Left cardiac atrium (tissue), 4 donors: Measurements from ENCODE around the gene CX3CL1. TPM values are rescaled to one million over a fixed set of nuclear protein-coding genes. Genes with fewer than 3 reads are reported as not detected.
A peak's percentile ranks its signal among the peaks of the same experiment; 100 is the strongest.

ENCODE experiments used
- ATAC-seq, 2 donors: fragments of 200-7000 bp; cut with Tn5 transposase; one replicate each; pipeline ENCODE4 v1.9.1; 2020; ENCODE audit warnings: mild to moderate bottlenecking in 2 of 2, moderate library complexity in 2 of 2
- DNase-seq: peaks from one replicate; pipeline ENCODE4 v3.0.0-alpha.2; 2020
- intact Hi-C, 2 donors: fragments of 100-400 bp; cut with DNase I; formaldehyde crosslinking; loops; one replicate each; pipeline versions ENCODE4 v1.14.1 to v1.15.1; 2022 to 2023
- total RNA-seq, 2 donors: library from RNA; stranded (reverse); fragmentation: NEBNext Ultra II Directional; extraction: Animal tissue kit (Norgen Biotek cat#: 25700); gene quantifications; one replicate each; pipeline ENCODE4 v1.2.1, GENCODE V29; 2021
- donor health status: DM: no; HTN: yes; CAD: no.
- donor health status: DM: no; HTN: yes; CAD: no; lungs with severe emphysema.
- donor health status: DM: yes; HTN: yes; CAD: no.
- donor health status: Dilated cardiomyopathy.

The CX3CL1 gene
- total RNA-seq, 2 donors from 2014 or later: 13.7 to 23.2 TPM

GRCh38 chr16:57422026-57422944 lies 50.0 kb downstream of the CX3CL1 start:
- DNase-seq (peak; percentile 62), ATAC-seq (peak; percentile 60 to 78)
- intact Hi-C loops: loop anchor here in 1 of 2 donors (5.0 to 10.0 kb wide), 2 partner anchors 95 to 557 kb away; partner anchors contain the start of gene SLC12A3

GRCh38 chr16:57423152-57423551 lies 50.9 kb downstream of the CX3CL1 start:
- intact Hi-C loops: loop anchor here in 1 of 2 donors (5.0 to 10.0 kb wide), 2 partner anchors 94 to 558 kb away; partner anchors contain the start of gene SLC12A3
- DNase-seq (no peak), ATAC-seq (no peak)

GRCh38 chr16:57424583-57424982 lies 52.3 kb downstream of the CX3CL1 start:
- DNase-seq (no peak), ATAC-seq (peak in 1 of 2 donors; percentile 11)
- intact Hi-C loops: loop anchor here in 1 of 2 donors (5.0 to 10.0 kb wide), 2 partner anchors 93 to 560 kb away; partner anchors contain the start of gene SLC12A3

GRCh38 chr16:57426356-57426755 lies 54.1 kb downstream of the CX3CL1 start:
- intact Hi-C loops: loop anchor here in 1 of 2 donors (10.0 kb wide), 1 partner anchor 562 kb away; the partner anchor contains the start of gene SLC12A3
- DNase-seq (no peak), ATAC-seq (no peak)

- no peak for DNase-seq
- ATAC-seq: no peak
- intact Hi-C loops: loop anchor here in 1 of 2 donors (10.0 kb wide), 1 partner anchor 563 kb away; the partner anchor contains the start of gene SLC12A3
Observed at GRCh38 chr16:57427307-57427706, 55.0 kb downstream of the CX3CL1 start.

- DNase-seq (no peak), ATAC-seq (no peak)
- intact Hi-C loops: loop anchor here in 1 of 2 donors (10.0 kb wide), 1 partner anchor 563 kb away; the partner anchor contains the start of gene SLC12A3
Observed at GRCh38 chr16:57427824-57428223, 55.5 kb downstream of the CX3CL1 start.

- DNase-seq (no peak), ATAC-seq (no peak)
- intact Hi-C loops: loop anchor here in 1 of 2 donors (5.0 kb wide), 1 partner anchor 81 kb away; no protein-coding TSS in a partner anchor
Observed at GRCh38 chr16:57430955-57431354, 58.7 kb downstream of the CX3CL1 start.

- intact Hi-C loops: loop anchor here in 1 of 2 donors (5.0 kb wide), 1 partner anchor 80 kb away; no protein-coding TSS in a partner anchor
- ATAC-seq (no peak), DNase-seq (no peak)
Observed at GRCh38 chr16:57432505-57432904, 60.2 kb downstream of the CX3CL1 start.

- intact Hi-C loops: loop anchor here in 1 of 2 donors (5.0 kb wide), 1 partner anchor 79 kb away; no protein-coding TSS in a partner anchor
- no peak for DNase-seq
- ATAC-seq: no peak
Observed at GRCh38 chr16:57432989-57433388, 60.7 kb downstream of the CX3CL1 start.

- intact Hi-C loops: loop anchor here in 1 of 2 donors (5.0 kb wide), 1 partner anchor 78 kb away; no protein-coding TSS in a partner anchor
- DNase-seq (no peak), ATAC-seq (no peak)
Observed at GRCh38 chr16:57434003-57434402, 61.7 kb downstream of the CX3CL1 start.

Other genes with a start within 250 kb of the CX3CL1 start
- gene PSME3IP1, start 186.5 kb upstream of the CX3CL1 start, total RNA-seq: 10 to 100 TPM; 52.2 to 60.3 TPM
- gene RSPRY1, start 186.2 kb upstream of the CX3CL1 start, total RNA-seq: 10 to 100 TPM; 13.4 to 16.5 TPM
- 10 to 100 TPM; 52.3 to 60.3 TPM for gene ARL2BP, start 127.2 kb upstream of the CX3CL1 start, total RNA-seq
- 1 to 10 TPM; 5.0 to 8.2 TPM for gene PLLP, start 87.8 kb upstream of the CX3CL1 start, total RNA-seq
- gene CCL22, start 13.7 kb upstream of the CX3CL1 start, total RNA-seq: under 1 TPM; 0.06 to 0.10 TPM
- gene CCL17, start 32.3 kb downstream of the CX3CL1 start, total RNA-seq: not detected
- gene CIAPIN1, start 74.9 kb downstream of the CX3CL1 start, total RNA-seq: 10 to 100 TPM; 36.5 to 77.0 TPM
- gene COQ9, start 75.0 kb downstream of the CX3CL1 start, total RNA-seq: 100 to 1,000 TPM in 1 of 2 donors, 10 to 100 TPM in 1; 98.9 to 128 TPM
- 10 to 100 TPM; 33.2 to 41.9 TPM for gene POLR2C, start 90.2 kb downstream of the CX3CL1 start, total RNA-seq
- gene DOK4, start 114.0 kb downstream of the CX3CL1 start, total RNA-seq: 10 to 100 TPM; 14.2 to 14.5 TPM
- 1 to 10 TPM; 5.3 to 8.9 TPM for gene CCDC102A, start 164.1 kb downstream of the CX3CL1 start, total RNA-seq
- under 1 TPM; 0.18 to 0.34 TPM for gene ADGRG5, start 170.2 kb downstream of the CX3CL1 start, total RNA-seq